K562 (cell line): ENCODE results near the gene POLR3G. TPM values are rescaled to one million over a fixed set of nuclear protein-coding genes. Genes with fewer than 3 reads are reported as not detected.
A peak's percentile ranks its signal among the peaks of the same experiment; 100 is the strongest.

ENCODE experiments used
- BRD4 ChIP-seq: fragments of 200-600 bp; sonication (generic); IDR thresholded peaks from 2 replicates; pipeline ENCODE4 v1.6.1; 2017; ENCODE audit warnings: inconsistent platforms
- DACH1 ChIP-seq: fragments of 450-650 bp; IDR thresholded peaks from 2 replicates; pipeline ENCODE4 v1.6.1; 2018; ENCODE audit not compliant: partially characterized antibody
- EP400 ChIP-seq: fragments of 450-650 bp; IDR thresholded peaks from 2 replicates; pipeline ENCODE4 v1.6.1; 2017; ENCODE audit warnings: antibody characterized with exemption, mild to moderate bottlenecking, moderate library complexity
- FOSL1 ChIP-seq: fragments of 200-800 bp; sonication (Bioruptor generic); conservative IDR thresholded peaks from 2 replicates; pipeline ENCODE4 v1.6.1; 2016; ENCODE audit warnings: missing genetic modification characterization, missing compliant biosample characterization
- FOXK2 ChIP-seq, 2 experiments: fragments of 450-650 bp; IDR thresholded peaks in 1 of 2; conservative IDR thresholded peaks in 1 of 2; 2 replicates each; pipeline ENCODE4 v1.6.1; 2016; ENCODE audit warnings: low read depth in 2 of 2, mild to moderate bottlenecking in 1 of 2
- HDAC1 ChIP-seq, 2 experiments: fragments of 450-650 bp; IDR thresholded peaks; 2 replicates each; pipeline ENCODE4 v1.6.1; 2016 to 2017; ENCODE audit warnings: inconsistent platforms in 1 of 2, mild to moderate bottlenecking in 1 of 2, moderate library complexity in 1 of 2
- HDGF ChIP-seq: fragments of 450-650 bp; IDR thresholded peaks from 2 replicates; pipeline ENCODE4 v1.6.1; 2016
- MTF1 ChIP-seq: fragments of 250-450 bp; sonication (Bioruptor Pico); IDR thresholded peaks from 2 replicates; pipeline ENCODE4 v1.9.0; 2021; ENCODE audit warnings: moderate library complexity, mild to moderate bottlenecking, inconsistent platforms, borderline replicate concordance
- NFE2L1 ChIP-seq: fragments of 450-650 bp; IDR thresholded peaks from 2 replicates; pipeline ENCODE4 v1.6.1; 2016; ENCODE audit warnings: missing genetic modification characterization, low read depth, mild to moderate bottlenecking, missing compliant biosample characterization, moderate library complexity, borderline replicate concordance
- POLR2G ChIP-seq: fragments of 200-400 bp; formaldehyde crosslinking; IDR thresholded peaks from 2 replicates; pipeline ENCODE4 v1.6.1; 2017; ENCODE audit warnings: low read depth, mild to moderate bottlenecking, antibody characterized with exemption, low read length, moderate library complexity
- REST ChIP-seq, 2 experiments: fragments of 450-650 bp; formaldehyde crosslinking in 1 of 2; IDR thresholded peaks; 2 replicates each; pipeline versions ENCODE4 v1.4.0 to v1.6.1; 2014 to 2020; ENCODE audit warnings: mild to moderate bottlenecking in 2 of 2, borderline replicate concordance in 1 of 2, low read depth in 1 of 2
- TCF7 ChIP-seq: sonication (generic); IDR thresholded peaks from 2 replicates; pipeline ENCODE4 v1.6.1; 2016; ENCODE audit warnings: antibody characterized with exemption, borderline replicate concordance
- WHSC1 ChIP-seq: IDR thresholded peaks from one replicate; pipeline ENCODE4 v1.6.1; 2012; ENCODE audit warnings: low read length, control low read depth, inconsistent platforms
- ZFP1 ChIP-seq: fragments of 450-650 bp; formaldehyde crosslinking; IDR thresholded peaks from 2 replicates; pipeline ENCODE4 v1.4.0; 2020; ENCODE audit warnings: mild to moderate bottlenecking, mixed read lengths
- ZNF695 ChIP-seq: fragments of 450-650 bp; formaldehyde crosslinking; IDR thresholded peaks from 2 replicates; pipeline ENCODE4 v1.4.0; 2020; ENCODE audit warnings: mild to moderate bottlenecking, moderate library complexity
- polyA plus RNA-seq, 8 experiments: library from polyadenylated mRNA; depleted of rRNA in 4 of 8; stranded (reverse) in 5 of 8; unstranded in 3 of 8; fragments of >200 nt; fragmentation: Nextera tagmentation in 2 of 8; fragmentation: Illumina TruSeq in 1 of 8; extraction: Ambion mirVana in 2 of 8; extraction: Trizol in 1 of 8; gene quantifications; 2 replicates each; pipeline versions ENCODE4 v1.2.1 to v1.2.3, GENCODE V29; 2011 to 2014; ENCODE audit warnings: inconsistent platforms in 1 of 8, missing spikeins in 1 of 8
- total RNA-seq, 7 experiments: library from RNA; depleted of rRNA in 6 of 7; stranded (reverse); fragments of >200 nt in 6 of 7; fragmentation: Illumina TruSeq in 2 of 7; extraction: Trizol in 2 of 7; gene quantifications; 2 replicates each; pipeline versions ENCODE4 v1.2.1 to v1.2.3, GENCODE V29; 2011 to 2021; ENCODE audit warnings: low replicate concordance in 1 of 7
- TF ChIP-seq, protein P1 (sequence below): IDR thresholded peaks from 3 replicates; pipeline ENCODE4 v1.6.1; 2011; ENCODE audit warnings: borderline replicate concordance, mild to moderate bottlenecking, moderate library complexity; ENCODE audit not compliant: insufficient read length; ENCODE audit errors: extremely low read depth

The POLR3G gene
- total and polyA plus RNA-seq, 9 of the 15 experiments (the other 6 are each of a cell fraction or from before 2014, with no cell fraction given) = 39.0 to 111 (median 59.0) TPM

DNA sequence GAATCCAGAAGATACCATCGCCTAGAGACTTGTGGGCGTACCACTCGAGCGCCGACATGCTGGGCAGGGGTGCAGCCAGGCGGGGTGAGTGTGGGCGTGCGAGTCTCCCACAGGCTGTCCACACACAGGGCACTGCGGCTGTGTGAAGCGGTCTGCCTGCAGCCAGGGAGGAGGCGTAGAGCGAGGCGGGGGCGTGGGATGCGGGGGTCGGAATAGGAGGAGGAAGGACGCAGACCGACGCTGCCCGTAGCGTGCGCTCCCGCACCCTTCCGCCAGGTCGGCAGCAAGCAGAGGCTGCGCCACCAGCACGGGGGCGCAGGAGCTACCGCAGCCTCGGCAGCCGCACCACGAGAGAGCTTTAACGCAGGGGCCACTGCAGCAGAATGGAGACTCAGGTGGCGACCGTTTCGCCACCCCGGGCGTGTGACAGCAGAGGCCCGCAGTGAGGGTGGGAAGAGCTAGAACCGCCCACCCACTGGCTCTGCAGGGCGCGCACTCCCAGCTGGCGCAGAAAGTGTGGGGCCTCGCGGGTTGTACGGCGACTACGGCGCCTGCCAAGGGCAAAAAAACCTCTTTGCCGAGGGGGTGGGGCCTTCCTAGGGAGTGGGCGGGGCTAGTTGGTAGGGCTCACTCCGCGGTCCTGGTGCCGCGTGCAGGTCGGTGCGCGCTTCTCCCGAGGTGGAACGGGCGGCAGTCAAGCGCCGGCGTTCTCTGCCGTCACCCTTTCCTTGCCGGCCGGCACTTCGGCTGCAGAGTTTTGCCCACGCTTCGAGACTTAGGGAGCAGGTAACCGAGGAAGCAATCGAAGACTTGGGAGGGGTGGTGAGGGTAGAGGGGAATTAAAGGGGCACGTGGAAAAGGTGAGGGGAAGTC is at the start of gene POLR3G, which contains the start of gene MBLAC2 (continued):
- TF ChIP-seq REST (IDR thresholded peaks at IDR 0.05; ENCODE audit: borderline replicate concordance) = no peak
- no peak for TF ChIP-seq REST (CRISPR knock-in tag; IDR thresholded peaks at IDR 0.05; ENCODE audit: low read depth)
- TF ChIP-seq POLR2G = peak; percentile 95
- TF ChIP-seq TCF7 = no peak; the same call in 1 of the 2 replicates
- no peak for TF ChIP-seq ZFP1
- no peak for TF ChIP-seq WHSC1
- peak; percentile 95 for TF ChIP-seq EP400
- peak; percentile 87 for TF ChIP-seq DACH1
- TF ChIP-seq FOXK2 (conservative IDR thresholded peaks at IDR 0.05 in 1 of 2, IDR thresholded peaks at IDR 0.05 in 1 of 2; ENCODE audit: low read depth in 2 of 2) = peak in 1 of 2 experiments; percentile 26; a peak in 1 of 4 replicates
- TF ChIP-seq MTF1 (CRISPR knock-in tag) = no peak
- no peak for TF ChIP-seq ZNF695
- TF ChIP-seq HDAC1 (IDR thresholded peaks at IDR 0.05) = peak in 1 of 2 experiments; percentile 67; a peak in 2 of 4 replicates
- TF ChIP-seq BRD4 = no peak
- TF ChIP-seq HDGF = no peak
- no peak for TF ChIP-seq FOSL1 (tag)
- TF ChIP-seq, protein P1, sequence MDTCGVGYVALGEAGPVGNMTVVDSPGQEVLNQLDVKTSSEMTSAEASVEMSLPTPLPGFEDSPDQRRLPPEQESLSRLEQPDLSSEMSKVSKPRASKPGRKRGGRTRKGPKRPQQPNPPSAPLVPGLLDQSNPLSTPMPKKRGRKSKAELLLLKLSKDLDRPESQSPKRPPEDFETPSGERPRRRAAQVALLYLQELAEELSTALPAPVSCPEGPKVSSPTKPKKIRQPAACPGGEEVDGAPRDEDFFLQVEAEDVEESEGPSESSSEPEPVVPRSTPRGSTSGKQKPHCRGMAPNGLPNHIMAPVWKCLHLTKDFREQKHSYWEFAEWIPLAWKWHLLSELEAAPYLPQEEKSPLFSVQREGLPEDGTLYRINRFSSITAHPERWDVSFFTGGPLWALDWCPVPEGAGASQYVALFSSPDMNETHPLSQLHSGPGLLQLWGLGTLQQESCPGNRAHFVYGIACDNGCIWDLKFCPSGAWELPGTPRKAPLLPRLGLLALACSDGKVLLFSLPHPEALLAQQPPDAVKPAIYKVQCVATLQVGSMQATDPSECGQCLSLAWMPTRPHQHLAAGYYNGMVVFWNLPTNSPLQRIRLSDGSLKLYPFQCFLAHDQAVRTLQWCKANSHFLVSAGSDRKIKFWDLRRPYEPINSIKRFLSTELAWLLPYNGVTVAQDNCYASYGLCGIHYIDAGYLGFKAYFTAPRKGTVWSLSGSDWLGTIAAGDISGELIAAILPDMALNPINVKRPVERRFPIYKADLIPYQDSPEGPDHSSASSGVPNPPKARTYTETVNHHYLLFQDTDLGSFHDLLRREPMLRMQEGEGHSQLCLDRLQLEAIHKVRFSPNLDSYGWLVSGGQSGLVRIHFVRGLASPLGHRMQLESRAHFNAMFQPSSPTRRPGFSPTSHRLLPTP = no peak
- no peak for TF ChIP-seq NFE2L1 (tag)
